SU-DHL-6 (cell line): ENCODE results near the gene CSNK1D.

ENCODE experiments used
- H2AFZ ChIP-seq: fragments of 200-600 bp; sonication (generic); 2 replicates; pipeline ENCODE4 v1.6.1; 2014; ENCODE audit warnings: low read depth, mild to moderate bottlenecking, moderate library complexity, mixed read lengths, antibody characterized with exemption, low read length; ENCODE audit not compliant: severe bottlenecking
- H3F3A ChIP-seq: fragments of 200-600 bp; shearing (Covaris generic); 2 replicates; pipeline ENCODE4 v1.6.0; 2016; ENCODE audit warnings: antibody characterized with exemption, mild to moderate bottlenecking; ENCODE audit not compliant: insufficient read depth
- H3K27ac ChIP-seq: fragments of 200-600 bp; sonication (generic); 2 replicates; pipeline ENCODE4 v1.5.1; 2016; ENCODE audit warnings: low read depth, mild to moderate bottlenecking, low read length, moderate library complexity, mixed read lengths
- H3K27me3 ChIP-seq: fragments of 200-600 bp; sonication (generic), shearing (Covaris generic); 2 replicates; pipeline ENCODE4 v1.6.0; 2014; ENCODE audit warnings: mild to moderate bottlenecking, low read length
- H3K36me3 ChIP-seq: fragments of 200-600 bp; sonication (generic); 2 replicates; pipeline ENCODE4 v1.6.1; 2014; ENCODE audit warnings: mild to moderate bottlenecking, low read length, mixed read lengths
- H3K4me2 ChIP-seq: fragments of 300-600, 200-600 bp; shearing (Covaris generic), sonication (generic); 2 replicates; pipeline ENCODE4 v1.6.0; 2014; ENCODE audit warnings: low read length, low read depth, mild to moderate bottlenecking; ENCODE audit not compliant: poor library complexity, severe bottlenecking
- H3K4me3 ChIP-seq: fragments of 200-600 bp; sonication (generic); 2 replicates; pipeline ENCODE4 v1.5.1; 2014; ENCODE audit warnings: antibody characterized with exemption, low read length, mild to moderate bottlenecking, mixed read lengths; ENCODE audit not compliant: insufficient read depth, poor library complexity, severe bottlenecking
- H3K79me2 ChIP-seq: fragments of 200-600 bp; sonication (generic); 2 replicates; pipeline ENCODE4 v1.6.1; 2014; ENCODE audit warnings: mild to moderate bottlenecking, low read length, moderate library complexity; ENCODE audit not compliant: insufficient read depth
- H3K9ac ChIP-seq: fragments of 200-600 bp; sonication (generic); 2 replicates; pipeline ENCODE4 v1.7.0; 2014; ENCODE audit warnings: mild to moderate bottlenecking, low read length
- H3K9me2 ChIP-seq: fragments of 200-600 bp; sonication (generic); replicated peaks from 2 replicates; pipeline ENCODE4 v1.6.1; 2014; ENCODE audit warnings: low read length; ENCODE audit not compliant: insufficient read depth
- H3K9me3 ChIP-seq: fragments of 200-600 bp; sonication (generic); 2 replicates; pipeline ENCODE4 v1.6.1; 2014; ENCODE audit warnings: low read length, mixed read lengths; ENCODE audit not compliant: insufficient read depth
- H4K20me1 ChIP-seq: fragments of 200-600 bp; sonication (generic); 2 replicates; pipeline ENCODE4 v1.6.1; 2014; ENCODE audit warnings: low read depth, mild to moderate bottlenecking, antibody characterized with exemption, low read length, moderate library complexity, mixed read lengths
- EZH2phosphoT487 ChIP-seq: fragments of 200-600 bp; sonication (generic), shearing (Covaris generic); conservative IDR thresholded peaks from 2 replicates; pipeline ENCODE4 v1.6.1; 2018; ENCODE audit warnings: mild to moderate bottlenecking, antibody characterized with exemption, low read length, moderate library complexity, mixed read lengths
- TF ChIP-seq, protein P1 (sequence below): fragments of 200-600 bp; sonication (generic); IDR thresholded peaks from one replicate; pipeline ENCODE4 v1.5.1; 2017; ENCODE audit warnings: antibody characterized with exemption, mild to moderate bottlenecking, low read length, moderate library complexity; ENCODE audit not compliant: insufficient read depth, poor library complexity, severe bottlenecking

Gene CSNK1D

DNA sequence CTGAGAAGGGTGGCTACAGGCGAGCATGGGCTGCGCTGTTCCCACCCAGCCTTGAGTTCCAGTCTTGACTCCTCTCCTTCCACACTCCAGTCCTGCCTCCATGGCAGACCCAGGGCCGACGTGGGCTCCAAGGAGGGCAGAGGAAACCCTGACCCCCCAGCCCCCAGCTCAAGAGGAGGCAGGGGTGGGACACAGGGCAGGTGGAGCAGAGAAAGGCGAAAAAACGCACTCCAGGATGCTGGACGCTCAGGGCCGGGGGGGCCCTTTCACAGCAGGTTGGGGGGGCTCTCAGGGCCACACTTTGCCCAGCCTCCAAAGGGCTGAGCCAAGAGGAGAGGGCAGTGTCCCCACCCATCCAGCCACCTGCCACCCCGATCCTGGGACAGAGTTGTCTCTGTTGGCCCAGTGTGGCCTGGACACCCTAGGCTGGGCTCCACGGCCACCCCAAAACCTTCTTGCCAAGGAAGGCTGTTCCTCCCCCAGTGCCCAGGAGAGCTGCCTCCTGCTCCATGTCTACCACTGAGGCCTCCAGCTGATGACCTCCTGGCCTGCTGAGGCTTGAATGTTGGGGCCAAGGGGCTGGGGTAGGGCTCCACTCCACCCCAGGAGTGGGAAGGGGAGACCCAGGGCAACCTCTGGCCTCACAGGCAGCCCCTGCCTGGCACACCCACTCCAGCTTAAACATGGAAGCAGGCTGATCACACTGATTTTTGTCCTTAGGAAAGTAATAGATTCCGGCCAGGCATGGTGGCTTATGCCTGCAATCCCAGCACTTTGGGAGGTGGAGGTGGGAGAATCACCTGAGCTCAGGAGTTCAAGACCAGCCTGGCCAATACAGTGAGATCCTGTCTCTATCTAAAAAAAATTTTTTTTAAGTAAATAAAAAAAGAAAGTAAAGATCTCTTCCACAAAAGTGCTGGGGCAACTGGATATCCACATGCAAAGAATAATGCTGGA is 53.5 kb downstream of the CSNK1D start:
- Histone ChIP-seq H3K9ac (no peak overlapping the region), H3K4me2 (no peak overlapping the region)

DNA sequence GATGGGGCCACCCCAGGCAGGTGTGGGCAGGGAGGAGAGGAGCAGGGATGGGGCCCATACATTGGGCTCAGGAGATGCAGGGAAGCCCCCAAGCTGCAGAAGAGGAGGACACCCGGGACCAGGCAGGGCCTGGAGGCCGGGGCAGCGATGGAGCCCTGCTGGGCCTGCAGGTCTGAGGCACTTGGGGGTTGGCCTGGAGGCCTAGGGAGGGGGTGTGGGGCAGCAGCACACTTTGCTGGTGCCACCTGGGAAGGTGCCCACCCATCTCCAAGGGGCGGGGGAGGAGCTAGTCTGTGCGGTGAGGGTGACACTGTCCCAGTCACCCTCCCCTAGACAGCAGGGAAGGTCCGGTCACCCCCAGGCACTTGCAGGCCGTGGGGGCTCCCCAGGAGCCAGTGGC is 54.4 kb downstream of the CSNK1D start:
- H3K4me3 ChIP-seq, result no peak overlapping the region
- H3K9me2 ChIP-seq, result no peaks in the 10 kb centered on the region
- H3K27ac ChIP-seq, result no peak overlapping the region
- no peak overlapping the region for H3K9ac ChIP-seq
- no peaks in the 10 kb centered on the region for H3K36me3 ChIP-seq
- no peaks in the 10 kb centered on the region for H3K9me3 ChIP-seq
- H4K20me1 ChIP-seq, result no peaks in the 10 kb centered on the region
- H3K79me2 ChIP-seq, result no peaks in the 10 kb centered on the region
- no peak overlapping the region for H2AFZ ChIP-seq
- no peaks in the 10 kb centered on the region for H3K27me3 ChIP-seq
- TF ChIP-seq, protein P1, sequence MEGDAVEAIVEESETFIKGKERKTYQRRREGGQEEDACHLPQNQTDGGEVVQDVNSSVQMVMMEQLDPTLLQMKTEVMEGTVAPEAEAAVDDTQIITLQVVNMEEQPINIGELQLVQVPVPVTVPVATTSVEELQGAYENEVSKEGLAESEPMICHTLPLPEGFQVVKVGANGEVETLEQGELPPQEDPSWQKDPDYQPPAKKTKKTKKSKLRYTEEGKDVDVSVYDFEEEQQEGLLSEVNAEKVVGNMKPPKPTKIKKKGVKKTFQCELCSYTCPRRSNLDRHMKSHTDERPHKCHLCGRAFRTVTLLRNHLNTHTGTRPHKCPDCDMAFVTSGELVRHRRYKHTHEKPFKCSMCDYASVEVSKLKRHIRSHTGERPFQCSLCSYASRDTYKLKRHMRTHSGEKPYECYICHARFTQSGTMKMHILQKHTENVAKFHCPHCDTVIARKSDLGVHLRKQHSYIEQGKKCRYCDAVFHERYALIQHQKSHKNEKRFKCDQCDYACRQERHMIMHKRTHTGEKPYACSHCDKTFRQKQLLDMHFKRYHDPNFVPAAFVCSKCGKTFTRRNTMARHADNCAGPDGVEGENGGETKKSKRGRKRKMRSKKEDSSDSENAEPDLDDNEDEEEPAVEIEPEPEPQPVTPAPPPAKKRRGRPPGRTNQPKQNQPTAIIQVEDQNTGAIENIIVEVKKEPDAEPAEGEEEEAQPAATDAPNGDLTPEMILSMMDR, result no peak
- no peak for TF ChIP-seq EZH2phosphoT487
- no peak overlapping the region for H3K4me2 ChIP-seq
- H3F3A ChIP-seq, result 0 out of 2 replicates have a peak, but pooled peaks cover 3% of the 10 kb centered on the region

More for the DNA sequence above, 53.5 kb downstream of the CSNK1D start:
- H4K20me1 ChIP-seq, result no peaks in the 10 kb centered on the region
- no peaks in the 10 kb centered on the region for H3K27me3 ChIP-seq
- no peak for TF ChIP-seq EZH2phosphoT487
- TF ChIP-seq, protein P1, result no peak
- H3K9me2 ChIP-seq, result no peaks in the 10 kb centered on the region
- no peaks in the 10 kb centered on the region for H3K9me3 ChIP-seq
- no peak overlapping the region for H3K4me3 ChIP-seq
- H3K79me2 ChIP-seq, result no peaks in the 10 kb centered on the region
- H3K27ac ChIP-seq, result no peak overlapping the region
- H3F3A ChIP-seq, result no peaks in the 10 kb centered on the region
- no peaks in the 10 kb centered on the region for H3K36me3 ChIP-seq
- H2AFZ ChIP-seq, result no peak overlapping the region

GRCh38 chr17:82218349-82219075 is 55.0 kb downstream of the CSNK1D start:
- Histone ChIP-seq H3K27me3 (no peaks in the 10 kb centered on the region), H3K79me2 (no peaks in the 10 kb centered on the region), H3K9me3 (no peaks in the 10 kb centered on the region), H3K9ac (no peak overlapping the region), H2AFZ (no peak overlapping the region), H4K20me1 (no peaks in the 10 kb centered on the region), H3F3A (0 out of 2 replicates have a peak, but pooled peaks cover 3% of the 10 kb centered on the region), H3K4me3 (no peak overlapping the region), H3K36me3 (no peaks in the 10 kb centered on the region), H3K27ac (no peak overlapping the region), H3K4me2 (no peak overlapping the region), H3K9me2 (no peaks in the 10 kb centered on the region)
- no peak for TF ChIP-seq EZH2phosphoT487
- TF ChIP-seq, protein P1, result no peak
